Activated T-helper 17 cell treated with anti-CD3 and anti-CD28 coated beads, Interleukin-2, amount 50 U/mL, for 72 hours (primary cell): ENCODE data around the gene NACA2. TPM values are rescaled to one million over a fixed set of nuclear protein-coding genes. Genes with fewer than 3 reads are reported as not detected.
"Not testable (repeated sequence)": the region's sequence is repeated elsewhere in the genome, so short reads cannot be mapped to it uniquely, and the experiment has no call there.

ENCODE experiments used
- ATAC-seq: fragments of 150-1000 bp; cut with Tn5 transposase; replicated peaks from 2 replicates; pipeline ENCODE4 v1.10.0; 2021; ENCODE audit warnings: mild to moderate bottlenecking, moderate library complexity
- H3K27ac Mint-ChIP-seq: one replicate; pipeline ENCODE4 v1.8.0; 2022; ENCODE audit warnings: mixed read lengths
- H3K27me3 Mint-ChIP-seq: one replicate; pipeline ENCODE4 v1.8.0; 2022; ENCODE audit warnings: mixed read lengths
- H3K36me3 Mint-ChIP-seq: one replicate; pipeline ENCODE4 v1.8.0; 2022; ENCODE audit warnings: low read depth, mild to moderate bottlenecking, mixed read lengths
- H3K4me1 Mint-ChIP-seq: one replicate; pipeline ENCODE4 v1.8.0; 2022; ENCODE audit warnings: mixed read lengths
- H3K4me3 Mint-ChIP-seq: one replicate; pipeline ENCODE4 v1.8.0; 2022; ENCODE audit warnings: mild to moderate bottlenecking, mixed read lengths
- H3K9me3 Mint-ChIP-seq: one replicate; pipeline ENCODE4 v1.8.0; 2022; ENCODE audit warnings: mixed read lengths
- total RNA-seq, 2 donors: library from RNA; stranded (reverse); gene quantifications; one replicate each; pipeline ENCODE4 v1.2.3, GENCODE V29; 2022

NACA2 gene
- total RNA-seq, 2 donors from 2014 or later = not detected

DNA sequence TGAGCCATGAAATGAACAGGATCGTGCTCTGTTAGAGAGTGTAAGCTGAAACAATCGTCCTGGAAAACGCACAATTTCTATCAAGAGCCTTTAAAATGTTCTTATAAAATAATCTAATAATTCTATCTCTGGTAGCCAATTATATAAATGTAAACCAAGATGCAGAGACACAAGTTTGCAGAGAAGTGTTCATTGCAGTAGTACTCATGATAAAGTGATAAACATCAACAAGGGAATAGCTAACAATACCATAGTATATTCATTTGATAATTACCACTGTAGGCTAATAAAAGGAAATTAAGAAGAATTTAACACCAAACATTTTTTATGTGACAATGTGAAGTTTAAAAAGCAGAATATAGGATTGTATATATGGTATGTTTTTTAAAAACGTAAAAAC, 12.4 kb downstream of the NACA2 start:
- H3K36me3 Mint-ChIP-seq = no peaks in the 10 kb centered on the region
- no peaks in the 10 kb centered on the region for H3K9me3 Mint-ChIP-seq
- peaks cover 40% of the 10 kb centered on the region for H3K27me3 Mint-ChIP-seq
- H3K4me1 Mint-ChIP-seq = no peaks in the 10 kb centered on the region
- H3K4me3 Mint-ChIP-seq = no peak overlapping the region
- ATAC-seq = no peak
- no peak overlapping the region for H3K27ac Mint-ChIP-seq

- no peak for ATAC-seq
- Mint-ChIP-seq H3K9me3 (no peaks in the 10 kb centered on the region), H3K4me1 (no peaks in the 10 kb centered on the region), H3K4me3 (no peak overlapping the region), H3K27me3 (peaks cover 27% of the 10 kb centered on the region), H3K27ac (no peak overlapping the region), H3K36me3 (no peaks in the 10 kb centered on the region)
Observed at GRCh38 chr17:61575983-61576382, 15.0 kb downstream of the NACA2 start.

DNA sequence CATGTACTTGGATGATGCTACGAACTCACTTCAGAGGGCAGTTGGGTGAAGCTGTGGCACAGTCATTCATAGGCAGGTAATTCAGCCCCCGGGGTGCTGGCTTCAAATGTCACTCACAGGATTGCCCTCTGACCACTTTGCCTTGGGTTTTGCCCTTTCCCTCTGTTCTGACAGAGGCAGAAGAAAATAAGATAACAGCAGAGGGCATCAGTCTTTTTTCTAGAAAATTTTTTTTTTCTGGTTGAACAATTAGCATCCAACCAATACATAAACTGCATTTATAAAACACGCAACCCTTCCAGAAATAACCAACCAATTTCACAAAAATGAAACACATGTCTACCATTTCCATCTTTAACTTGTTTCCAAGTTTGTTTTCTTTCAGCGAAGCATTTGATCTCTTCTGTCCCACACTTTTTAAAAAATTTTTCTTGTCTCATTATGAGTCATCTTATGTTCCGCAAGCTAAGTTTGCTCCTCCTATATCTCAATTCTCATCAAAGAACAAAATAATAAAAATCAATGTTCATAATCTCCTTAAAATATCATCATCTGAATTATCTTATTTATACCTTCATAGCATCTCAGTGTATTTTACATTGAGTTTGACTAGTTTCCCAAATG, 15.6 kb downstream of the NACA2 start:
- Mint-ChIP-seq H3K4me3 (no peak overlapping the region), H3K27ac (no peak overlapping the region), H3K9me3 (no peaks in the 10 kb centered on the region), H3K36me3 (no peaks in the 10 kb centered on the region), H3K27me3 (peaks cover 24% of the 10 kb centered on the region), H3K4me1 (no peaks in the 10 kb centered on the region)
- ATAC-seq = no peak

DNA sequence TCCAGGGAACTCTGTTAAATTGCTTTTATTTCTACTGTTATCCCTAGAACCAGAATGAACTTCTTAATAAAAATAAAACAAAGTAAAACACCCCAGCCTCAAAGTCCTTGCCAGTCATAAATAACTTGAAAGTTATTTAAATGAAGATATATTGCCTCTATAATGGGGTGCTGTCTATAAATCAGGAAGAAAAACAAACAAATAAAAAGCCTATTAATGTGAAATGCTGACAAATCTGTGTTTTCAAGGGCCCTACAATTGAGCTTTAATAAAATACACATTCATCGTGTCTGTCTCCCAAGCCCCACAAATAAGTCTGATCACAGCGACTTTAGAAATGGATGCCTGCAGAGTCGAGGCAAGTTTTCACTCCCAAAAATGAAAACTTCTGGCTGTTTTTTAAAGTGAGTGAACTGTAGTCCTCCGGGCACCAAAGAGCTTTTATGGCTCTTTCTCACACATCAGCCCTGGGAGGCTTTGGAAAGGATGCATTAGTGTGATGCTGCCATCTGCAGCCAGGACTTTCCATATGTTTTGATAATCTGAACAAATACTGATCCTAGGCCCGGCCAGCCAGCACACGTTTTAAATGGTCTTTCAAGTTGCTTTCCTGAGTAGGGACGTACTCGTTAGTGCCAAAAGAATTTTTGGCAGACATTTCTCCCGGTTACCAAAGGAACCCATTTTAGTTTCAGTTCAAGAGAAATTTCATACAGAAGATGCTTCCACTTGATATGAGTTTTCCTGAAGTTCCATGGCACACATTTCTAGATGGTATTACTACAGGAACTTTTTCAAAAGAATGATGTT, 16.3 kb downstream of the NACA2 start:
- peaks cover 21% of the 10 kb centered on the region for H3K27me3 Mint-ChIP-seq
- no peak for ATAC-seq
- no peaks in the 10 kb centered on the region for H3K9me3 Mint-ChIP-seq
- no peak overlapping the region for H3K27ac Mint-ChIP-seq
- no peaks in the 10 kb centered on the region for H3K4me1 Mint-ChIP-seq
- no peaks in the 10 kb centered on the region for H3K36me3 Mint-ChIP-seq
- no peak overlapping the region for H3K4me3 Mint-ChIP-seq

DNA sequence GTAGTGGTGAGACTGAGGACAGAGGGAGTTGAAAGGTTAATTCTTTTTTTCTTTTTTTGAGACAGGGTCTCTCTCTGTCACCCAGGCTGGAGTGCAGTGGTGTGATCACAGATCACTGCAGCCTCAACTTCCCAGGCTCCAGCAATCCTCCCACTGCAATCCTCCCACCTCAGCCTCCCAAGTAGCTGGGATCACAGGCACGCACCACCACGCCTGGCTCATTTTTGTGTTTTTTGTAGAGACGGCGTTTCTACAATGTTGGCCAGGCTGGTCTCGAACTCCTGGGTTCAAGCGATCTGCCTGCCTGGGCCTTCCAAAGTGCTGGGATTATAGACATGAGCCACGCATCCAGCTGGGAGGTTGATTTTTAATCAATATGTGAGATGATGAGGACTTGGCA, 18.5 kb downstream of the NACA2 start:
- H3K4me1 Mint-ChIP-seq, H3K27ac Mint-ChIP-seq, H3K36me3 Mint-ChIP-seq, H3K4me3 Mint-ChIP-seq, ATAC-seq, H3K9me3 Mint-ChIP-seq: not testable (repeated sequence)
- H3K27me3 Mint-ChIP-seq = peaks cover 11% of the 10 kb centered on the region

DNA sequence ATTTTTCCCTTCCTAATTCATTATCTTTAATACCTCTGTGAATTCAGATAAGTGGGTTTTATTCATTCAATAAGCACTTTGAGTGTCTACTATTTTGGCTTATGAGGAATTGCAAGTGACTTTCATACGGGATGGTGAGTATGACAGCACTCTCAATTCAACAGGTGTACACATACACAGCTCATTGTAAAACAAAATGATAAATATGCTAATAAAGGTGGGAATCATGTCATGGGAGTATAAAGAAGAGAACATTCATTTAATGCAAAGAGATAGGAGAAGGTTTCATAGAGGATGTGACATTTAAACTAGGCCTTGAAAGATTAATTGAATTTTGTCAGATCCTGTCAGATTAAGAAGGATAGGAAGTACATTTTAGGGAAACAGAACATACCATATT, 19.4 kb downstream of the NACA2 start:
- no peaks in the 10 kb centered on the region for H3K9me3 Mint-ChIP-seq
- H3K27me3 Mint-ChIP-seq = peaks cover 11% of the 10 kb centered on the region
- no peak overlapping the region for H3K27ac Mint-ChIP-seq
- ATAC-seq = no peak
- no peak overlapping the region for H3K4me3 Mint-ChIP-seq
- H3K36me3 Mint-ChIP-seq = no peaks in the 10 kb centered on the region
- no peaks in the 10 kb centered on the region for H3K4me1 Mint-ChIP-seq

GRCh38 chr17:61570118-61570517, 20.9 kb downstream of the NACA2 start:
- ATAC-seq = no peak
- Mint-ChIP-seq H3K27me3 (peaks cover 8% of the 10 kb centered on the region), H3K4me1 (no peaks in the 10 kb centered on the region), H3K36me3 (no peaks in the 10 kb centered on the region), H3K4me3 (no peak overlapping the region), H3K27ac (no peak overlapping the region), H3K9me3 (no peaks in the 10 kb centered on the region)

DNA sequence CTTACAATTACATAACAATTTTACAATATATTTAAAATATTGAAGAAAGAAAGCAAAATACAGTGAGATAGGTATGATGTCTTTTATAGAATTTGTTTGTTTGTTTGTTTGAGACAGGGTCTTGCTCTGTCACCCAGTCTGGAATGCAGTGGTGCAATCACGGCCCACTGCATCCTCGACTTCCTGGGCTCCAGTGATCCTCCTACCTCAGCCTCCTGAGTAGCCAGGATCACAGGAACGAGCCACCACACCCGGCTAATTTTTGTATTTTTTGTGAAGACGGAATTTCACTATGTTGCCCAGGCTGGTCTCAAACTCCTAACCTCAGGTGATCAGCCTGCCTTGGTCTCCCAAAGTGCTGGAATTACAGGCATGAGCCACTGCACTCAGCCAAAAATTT, 21.5 kb downstream of the NACA2 start:
- not testable (repeated sequence) for H3K36me3 Mint-ChIP-seq, H3K27me3 Mint-ChIP-seq, H3K9me3 Mint-ChIP-seq, H3K4me1 Mint-ChIP-seq, ATAC-seq, H3K4me3 Mint-ChIP-seq, H3K27ac Mint-ChIP-seq

GRCh38 chr17:61568219-61569072, 22.6 kb downstream of the NACA2 start:
- no peak for ATAC-seq
- Mint-ChIP-seq H3K4me1 (no peaks in the 10 kb centered on the region), H3K9me3 (no peaks in the 10 kb centered on the region), H3K36me3 (no peaks in the 10 kb centered on the region), H3K4me3 (no peak overlapping the region), H3K27ac (no peak overlapping the region), H3K27me3 (peaks cover 1% of the 10 kb centered on the region)

- Mint-ChIP-seq H3K9me3 (no peaks in the 10 kb centered on the region), H3K4me1 (no peaks in the 10 kb centered on the region), H3K36me3 (no peaks in the 10 kb centered on the region), H3K27ac (no peak overlapping the region), H3K27me3 (peaks cover 3% of the 10 kb centered on the region), H3K4me3 (no peak overlapping the region)
- no peak for ATAC-seq
Observed at GRCh38 chr17:61567045-61567802, 23.8 kb downstream of the NACA2 start.

DNA sequence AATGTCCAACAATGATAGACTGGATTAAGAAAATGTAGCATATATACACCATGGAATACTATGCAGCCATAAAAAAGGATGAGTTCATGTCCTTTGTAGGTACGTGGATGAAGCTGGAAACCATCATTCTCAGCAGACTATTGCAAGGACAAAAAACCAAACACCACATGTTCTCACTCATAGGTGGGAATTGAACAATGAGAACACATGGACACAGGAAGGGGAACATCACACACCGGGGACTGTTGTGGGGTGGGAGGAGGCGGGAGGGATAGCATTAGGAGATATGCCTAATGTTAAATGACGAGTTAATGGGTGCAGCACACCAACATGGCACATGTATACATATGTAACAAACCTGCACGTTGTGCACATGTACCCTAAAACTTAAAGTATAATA, 24.6 kb downstream of the NACA2 start:
- H3K27me3 Mint-ChIP-seq, H3K36me3 Mint-ChIP-seq, H3K27ac Mint-ChIP-seq, H3K4me3 Mint-ChIP-seq, H3K9me3 Mint-ChIP-seq, ATAC-seq, H3K4me1 Mint-ChIP-seq: not testable (repeated sequence)

DNA sequence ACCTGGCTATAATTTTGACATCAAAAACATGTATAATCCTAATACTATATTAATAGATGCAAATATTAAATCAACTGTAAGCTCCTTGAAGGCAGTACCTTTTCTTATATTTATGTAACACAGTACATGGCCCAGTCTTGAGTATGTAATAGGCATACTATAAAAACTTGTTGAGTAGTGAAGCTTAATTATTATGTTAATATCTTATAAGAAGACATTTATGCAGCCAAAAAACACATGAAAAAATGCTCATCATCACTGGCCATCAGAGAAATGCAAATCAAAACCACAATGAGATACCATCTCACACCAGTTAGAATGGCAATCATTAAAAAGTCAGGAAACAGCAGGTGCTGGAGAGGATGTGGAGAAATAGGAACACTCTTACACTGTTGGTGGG, 25.2 kb downstream of the NACA2 start:
- H3K27ac Mint-ChIP-seq, ATAC-seq, H3K27me3 Mint-ChIP-seq, H3K36me3 Mint-ChIP-seq, H3K4me3 Mint-ChIP-seq, H3K4me1 Mint-ChIP-seq, H3K9me3 Mint-ChIP-seq: not testable (repeated sequence)

DNA sequence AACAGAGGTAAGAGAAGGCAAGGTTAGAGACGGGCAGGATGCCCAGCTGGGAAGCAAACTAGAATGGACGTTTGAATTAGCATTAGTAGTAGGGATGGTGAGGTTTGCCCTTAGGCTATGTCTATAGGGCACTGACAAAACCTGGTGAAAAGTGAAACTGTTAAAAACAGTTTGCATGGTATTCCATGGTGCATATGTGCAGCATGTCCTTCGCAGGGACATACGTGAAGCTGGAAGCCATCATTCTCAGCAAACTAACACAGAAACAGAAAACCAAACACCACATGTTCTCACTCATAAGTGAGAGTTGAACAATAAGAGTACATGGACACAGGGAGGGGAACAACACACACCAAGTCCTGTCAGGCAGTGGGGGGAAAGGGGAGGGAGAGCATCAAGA, 25.8 kb downstream of the NACA2 start:
- H3K4me1 Mint-ChIP-seq = no peaks in the 10 kb centered on the region
- no peak overlapping the region for H3K4me3 Mint-ChIP-seq
- no peak for ATAC-seq
- H3K27me3 Mint-ChIP-seq = peaks cover 8% of the 10 kb centered on the region
- no peak overlapping the region for H3K27ac Mint-ChIP-seq
- H3K9me3 Mint-ChIP-seq = no peaks in the 10 kb centered on the region
- H3K36me3 Mint-ChIP-seq = no peaks in the 10 kb centered on the region

DNA sequence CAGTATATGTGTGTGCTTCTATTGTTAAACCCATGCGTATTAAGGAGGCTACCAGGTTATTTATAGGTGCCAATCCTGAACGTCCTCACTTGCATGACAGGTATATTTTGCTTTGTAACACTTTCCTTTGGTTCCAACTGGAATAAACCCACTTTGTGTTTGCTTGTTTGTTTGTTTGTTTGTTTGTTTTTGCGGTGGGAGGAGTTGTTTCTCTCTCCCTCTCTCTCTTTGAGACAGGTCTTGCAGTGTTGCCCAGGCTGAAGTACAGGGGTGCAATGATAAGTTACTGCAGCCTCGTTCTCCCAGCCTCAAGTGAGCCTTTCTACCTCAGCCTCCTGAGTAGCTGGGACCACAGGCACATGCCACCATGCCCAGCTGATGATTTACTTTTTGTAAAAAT, 28.7 kb downstream of the NACA2 start:
- Mint-ChIP-seq H3K9me3 (no peaks in the 10 kb centered on the region), H3K36me3 (no peaks in the 10 kb centered on the region), H3K27me3 (peaks cover 17% of the 10 kb centered on the region), H3K4me1 (no peaks in the 10 kb centered on the region), H3K27ac (no peak overlapping the region), H3K4me3 (no peak overlapping the region)
- no peak for ATAC-seq
